GM13977 (cell line): ENCODE data around the gene SCYL3.

Experiments
- DNase-seq: peaks from one replicate; pipeline ENCODE4 v3.0.0; 2012; ENCODE audit warnings: low spot score
- CTCF ChIP-seq: IDR thresholded peaks from 2 replicates; pipeline ENCODE4 v1.5.1; 2012; ENCODE audit warnings: mild to moderate bottlenecking, control low read depth; ENCODE audit not compliant: insufficient read depth; ENCODE audit errors: extremely low read depth, missing control alignments
- in situ Hi-C: fragments of 300-500 bp; cut with MboI; formaldehyde crosslinking; loops from one replicate; pipeline ENCODE4 v1.12.0; 2022; ENCODE audit warnings: low sequenced_read_pairs, low pct_unique_long_range_greater_than_20kb, mixed read lengths, inconsistent platforms; ENCODE audit not compliant: unreplicated experiment

The SCYL3 gene

GRCh38 chr1:169849346-169850022 lies 44.2 kb downstream of the SCYL3 start:
- TF ChIP-seq CTCF = no peak
- no peak for DNase-seq
- in situ Hi-C loops = no loop called here

DNA sequence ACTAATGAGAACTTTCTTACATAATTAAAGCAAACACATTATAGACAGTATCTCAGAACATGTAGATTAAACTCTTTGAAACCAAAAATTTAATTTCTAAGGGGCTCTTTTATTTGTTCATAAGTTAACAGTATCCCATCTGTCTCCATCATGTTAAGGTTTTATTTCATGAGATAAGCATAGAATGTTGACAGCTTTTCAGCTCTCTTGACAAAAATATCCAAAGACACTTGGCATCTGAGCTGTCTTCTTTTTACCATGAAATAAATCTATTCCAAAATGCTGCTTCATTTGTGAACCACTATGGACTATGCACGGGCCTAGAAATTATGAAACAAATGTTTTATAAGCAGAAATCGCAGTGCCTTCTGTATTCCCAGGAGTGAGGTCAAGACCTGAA lies 45.2 kb downstream of the SCYL3 start:
- in situ Hi-C loops = no loop called here
- TF ChIP-seq CTCF = no peak
- DNase-seq = no peak

DNA sequence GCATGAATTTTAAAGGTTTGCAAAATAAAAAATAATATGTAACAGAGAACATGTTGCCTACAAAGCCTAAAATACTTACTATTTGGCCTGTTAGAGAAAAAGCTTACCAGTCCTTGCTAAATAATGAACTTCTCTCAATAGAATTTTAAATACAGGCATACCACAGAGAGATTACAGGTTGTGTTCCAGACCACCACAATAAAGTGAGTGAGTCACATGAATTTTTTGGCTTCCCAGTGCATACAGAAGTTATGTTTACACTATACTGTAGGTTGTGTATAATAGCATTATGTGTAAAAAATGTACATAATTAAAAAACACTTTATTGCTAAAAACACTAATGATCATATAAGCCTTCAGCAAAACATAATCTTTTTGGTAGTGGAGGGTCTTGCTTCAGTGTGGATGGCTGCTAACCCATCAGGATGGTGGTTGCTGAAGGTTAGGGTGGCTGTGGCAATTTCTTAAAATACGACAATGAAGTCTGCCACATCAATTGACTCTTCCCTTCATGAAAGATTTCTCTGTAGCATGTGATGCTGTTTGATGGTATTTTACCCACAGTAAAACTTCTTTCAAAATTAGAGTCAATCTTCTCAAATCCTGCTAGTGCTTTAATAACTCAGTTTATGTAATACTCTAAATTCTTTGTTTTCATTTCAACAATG lies 48.6 kb downstream of the SCYL3 start:
- in situ Hi-C loops = no loop called here
- TF ChIP-seq CTCF = no peak
- DNase-seq = no peak

GRCh38 chr1:169838942-169839341 lies 54.8 kb downstream of the SCYL3 start:
- TF ChIP-seq CTCF = no peak
- DNase-seq = no peak
- in situ Hi-C loops = no loop called here

DNA sequence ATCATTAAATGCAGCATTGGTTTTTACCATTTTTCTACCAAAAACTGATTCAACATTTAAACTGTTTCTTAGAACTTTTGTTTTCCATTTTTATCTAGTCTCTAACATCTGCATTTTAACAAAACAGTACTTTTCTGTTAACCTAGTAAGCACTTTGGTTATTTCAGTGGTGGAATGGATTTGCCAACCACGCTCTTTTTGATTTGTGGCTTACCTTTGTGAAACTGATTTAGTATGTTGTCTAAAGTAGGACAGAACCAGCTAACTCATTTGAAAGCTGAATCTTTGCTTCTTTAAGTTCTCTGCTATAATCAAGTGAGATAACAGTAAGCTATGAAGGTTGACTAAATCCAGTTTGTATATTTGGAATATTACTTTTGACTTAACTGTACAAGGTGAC lies 57.5 kb downstream of the SCYL3 start:
- no peak for TF ChIP-seq CTCF
- in situ Hi-C loops = no loop called here
- DNase-seq = no peak

DNA sequence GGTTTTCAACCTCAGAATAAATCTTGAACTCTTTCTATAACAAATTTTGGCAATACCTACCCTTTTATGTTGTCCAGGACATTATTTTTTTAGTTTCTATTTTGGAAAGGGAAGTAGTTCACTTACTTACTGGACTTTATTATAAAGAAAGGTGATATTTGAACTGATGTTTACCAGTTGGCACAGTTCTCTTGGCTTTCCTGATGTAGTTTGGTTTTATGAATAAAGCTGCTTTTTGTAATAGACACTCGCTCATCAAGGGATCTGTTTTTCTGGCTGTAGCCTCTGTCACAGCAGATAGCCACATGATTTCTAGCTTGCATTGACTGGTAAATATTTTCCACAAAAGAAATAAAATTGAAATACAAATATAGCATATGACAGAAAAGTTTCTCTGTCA lies 58.0 kb downstream of the SCYL3 start:
- TF ChIP-seq CTCF = no peak

GRCh38 chr1:169834869-169835268 lies 58.8 kb downstream of the SCYL3 start:
- no peak for DNase-seq
- in situ Hi-C loops = no loop called here
- no peak for TF ChIP-seq CTCF

More for the DNA sequence above, 58.0 kb downstream of the SCYL3 start:
- DNase-seq = no peak
- in situ Hi-C loops = no loop called here
